ENCODE measurements around the gene CENPS. TPM values are rescaled to one million over a fixed set of nuclear protein-coding genes. Genes with fewer than 3 reads are reported as not detected.

CENPS gene
- total and polyA plus RNA-seq, 9 of the 15 experiments (the other 6 are each of a cell fraction or from before 2014, with no cell fraction given), result 10.2 to 36.0 (median 26.0) TPM

DNA sequence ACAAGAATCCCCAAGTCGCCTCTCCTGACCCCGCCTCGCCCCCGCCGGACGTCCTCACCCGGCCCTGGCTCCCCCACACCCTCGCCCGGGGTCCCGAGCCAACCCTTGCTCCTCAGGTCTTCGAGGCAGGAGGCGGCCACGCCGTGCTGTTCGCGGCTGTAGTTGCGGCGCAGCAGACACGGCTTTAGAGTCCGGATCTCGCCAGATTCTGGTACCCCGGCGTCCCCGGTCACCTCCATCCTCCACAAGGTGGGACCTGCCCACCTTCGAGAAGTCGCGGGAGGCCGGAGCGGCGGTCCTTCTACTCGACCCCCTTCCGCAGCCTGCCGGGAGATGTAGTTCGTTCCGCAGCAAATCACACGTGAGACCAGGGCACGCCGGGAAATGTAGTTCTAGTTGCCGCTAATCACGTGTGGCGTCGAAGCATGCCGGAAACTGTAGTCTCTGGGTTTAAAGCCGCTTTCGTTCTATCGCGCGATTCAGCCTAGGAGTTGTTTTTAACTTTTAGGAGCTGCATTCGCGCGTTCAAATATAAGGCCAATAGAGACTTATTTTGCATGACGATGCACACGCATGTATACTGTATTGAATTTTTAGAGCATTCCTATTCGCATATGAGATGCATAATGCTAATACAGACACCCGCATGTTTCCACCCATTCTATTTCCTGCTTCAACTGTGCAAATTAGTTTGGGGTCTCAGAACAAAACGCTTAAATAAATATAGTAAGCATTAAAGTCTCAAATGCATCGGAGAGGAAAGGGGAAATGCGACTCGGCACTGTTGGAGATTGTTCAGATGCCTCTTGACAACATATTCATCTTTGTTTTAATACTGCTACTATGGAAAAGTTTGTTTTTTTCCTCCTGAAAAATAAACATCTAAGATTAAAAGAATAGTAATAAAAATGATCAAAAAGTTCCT, 42.2 kb downstream of the CENPS start, which contains the start of gene DFFA (continued):
- no peak for TF ChIP-seq ETV6 (IDR thresholded peaks at IDR 0.05; ENCODE audit: borderline replicate concordance in 1 of 2, low read depth in 2 of 2, low read length in 1 of 2)
- TF ChIP-seq ETV6 (CRISPR knock-in tag; IDR thresholded peaks at IDR 0.05; ENCODE audit: borderline replicate concordance), result peak; percentile 77; the same call in 1 of the 2 replicates
- TF ChIP-seq PPARD (CRISPR knock-in tag; IDR thresholded peaks at IDR 0.05), result no peak
- TF ChIP-seq ARID1B (IDR thresholded peaks at IDR 0.05), result no peak
- TF ChIP-seq USF1 (CRISPR knock-in tag; IDR thresholded peaks at IDR 0.05), result peak; percentile 99
- TF ChIP-seq ZZZ3 (IDR thresholded peaks at IDR 0.05), result peak; percentile 88
- 0 out of 2 replicates have a peak, but pooled peaks have one; percentile 58 for TF ChIP-seq ZNF41 (CRISPR knock-in tag; conservative IDR thresholded peaks at IDR 0.05)
- TF ChIP-seq NR4A1 (CRISPR knock-in tag; IDR thresholded peaks at IDR 0.05), result no peak
- peak; percentile 78 for TF ChIP-seq NR4A1 (tag; IDR thresholded peaks at IDR 0.05)
- no peak for TF ChIP-seq ZNF121 (CRISPR knock-in tag; conservative IDR thresholded peaks at IDR 0.05)
- TF ChIP-seq L3MBTL2 (IDR thresholded peaks at IDR 0.05), result peak; percentile 99
- no peak for TF ChIP-seq ZNF778 (CRISPR knock-in tag; IDR thresholded peaks at IDR 0.05)
- no peak for TF ChIP-seq HDAC6 (IDR thresholded peaks at IDR 0.05; ENCODE audit: low read depth, low read length)
- TF ChIP-seq ARNT (IDR thresholded peaks at IDR 0.05), result peak in 1 of 2 experiments; percentile 95; a peak in 3 of 4 replicates
- TF ChIP-seq KDM1A (IDR thresholded peaks at IDR 0.05), result peak in 1 of 2 experiments; percentile 0; a peak in 1 of 4 replicates
- peak in 1 of 2 experiments; percentile 69; a peak in 1 of 4 replicates for TF ChIP-seq SRF (CRISPR knock-in tag; IDR thresholded peaks at IDR 0.05)
- no peak for TF ChIP-seq FIP1L1 (IDR thresholded peaks at IDR 0.05; ENCODE audit: low read depth, low read length, poor library complexity, severe bottlenecking)
- no peak for TF ChIP-seq MYNN (IDR thresholded peaks at IDR 0.05)
- no peak for TF ChIP-seq MYNN (CRISPR knock-in tag; IDR thresholded peaks at IDR 0.05)
- TF ChIP-seq CREB1 (IDR thresholded peaks at IDR 0.05), result peak; percentile 71
- peak; percentile 86 for TF ChIP-seq CREB1 (CRISPR knock-in tag; IDR thresholded peaks at IDR 0.05)
- TF ChIP-seq E2F3 (CRISPR knock-in tag; IDR thresholded peaks at IDR 0.05), result peak; percentile 84; the same call in 1 of the 2 replicates
- peak; percentile 97 for TF ChIP-seq CHD2 (IDR thresholded peaks at IDR 0.05; ENCODE audit: low read depth, low read length)
- 0 out of 4 replicates have a peak, but pooled peaks of 1 of the 2 experiments have one; percentile 31 for TF ChIP-seq CSDE1 (IDR thresholded peaks at IDR 0.05)
- TF ChIP-seq RBM15 (IDR thresholded peaks at IDR 0.05; ENCODE audit: insufficient read depth, low read length), result no peak
- peak; percentile 73 for TF ChIP-seq EGR1 (conservative IDR thresholded peaks at IDR 0.05)
- TF ChIP-seq ZNF143 (CRISPR knock-in tag; IDR thresholded peaks at IDR 0.05), result peak; percentile 100
- no peak for TF ChIP-seq FOXO4 (CRISPR knock-in tag; IDR thresholded peaks at IDR 0.05)

All from K562 (cell line).